Upper lobe of right lung (tissue), 1 donor: ENCODE data around the gene OMP. TPM values are rescaled to one million over a fixed set of nuclear protein-coding genes. Genes with fewer than 3 reads are reported as not detected.

Experiments
- ATAC-seq: fragments of 200-7000 bp; cut with Tn5 transposase; one replicate; pipeline ENCODE4 v1.9.1; 2020; ENCODE audit warnings: mild to moderate bottlenecking, moderate library complexity
- DNase-seq: peaks from one replicate; pipeline ENCODE4 v3.0.0-alpha.2; 2020
- H3K27ac ChIP-seq: fragments of 200-600 bp; one replicate; pipeline ENCODE4 v1.8.0; 2022
- H3K27me3 ChIP-seq: fragments of 200-600 bp; one replicate; pipeline ENCODE4 v1.8.0; 2022; ENCODE audit warnings: mild to moderate bottlenecking
- H3K36me3 ChIP-seq: fragments of 200-600 bp; one replicate; pipeline ENCODE4 v1.8.0; 2022
- H3K4me1 ChIP-seq: fragments of 200-600 bp; one replicate; pipeline ENCODE4 v1.8.0; 2022
- H3K4me3 ChIP-seq: fragments of 200-600 bp; one replicate; pipeline ENCODE4 v1.8.0; 2022; ENCODE audit warnings: mild to moderate bottlenecking
- H3K9me3 ChIP-seq: fragments of 200-600 bp; one replicate; pipeline ENCODE4 v1.8.0; 2022
- intact Hi-C: fragments of 100-400 bp; cut with DNase I; formaldehyde crosslinking; loops from one replicate; pipeline ENCODE4 v1.11.0; 2022
- total RNA-seq: library from RNA; stranded (reverse); fragmentation: NEBNext Ultra II Directional; extraction: Animal tissue kit (Norgen Biotek cat#: 25700); gene quantifications from one replicate; pipeline ENCODE4 v1.2.1, GENCODE V29; 2021
- TF ChIP-seq, protein P1 (sequence below): fragments of 200-600 bp; IDR thresholded peaks from one replicate; pipeline ENCODE4 v1.8.0; 2022; ENCODE audit warnings: antibody characterized with exemption
- donor health status: DM: no; HTN: yes; CAD: no; lungs with severe emphysema.

OMP gene
- total RNA-seq, 1 donor from 2014 or later: not detected

- Histone ChIP-seq H3K9me3 (no peaks in the 10 kb centered on the region), H3K27me3 (no peaks in the 10 kb centered on the region), H3K4me3 (no peak overlapping the region), H3K27ac (no peak overlapping the region), H3K4me1 (no peaks in the 10 kb centered on the region), H3K36me3 (no peaks in the 10 kb centered on the region)
- ATAC-seq: no peak
- TF ChIP-seq, protein P1, sequence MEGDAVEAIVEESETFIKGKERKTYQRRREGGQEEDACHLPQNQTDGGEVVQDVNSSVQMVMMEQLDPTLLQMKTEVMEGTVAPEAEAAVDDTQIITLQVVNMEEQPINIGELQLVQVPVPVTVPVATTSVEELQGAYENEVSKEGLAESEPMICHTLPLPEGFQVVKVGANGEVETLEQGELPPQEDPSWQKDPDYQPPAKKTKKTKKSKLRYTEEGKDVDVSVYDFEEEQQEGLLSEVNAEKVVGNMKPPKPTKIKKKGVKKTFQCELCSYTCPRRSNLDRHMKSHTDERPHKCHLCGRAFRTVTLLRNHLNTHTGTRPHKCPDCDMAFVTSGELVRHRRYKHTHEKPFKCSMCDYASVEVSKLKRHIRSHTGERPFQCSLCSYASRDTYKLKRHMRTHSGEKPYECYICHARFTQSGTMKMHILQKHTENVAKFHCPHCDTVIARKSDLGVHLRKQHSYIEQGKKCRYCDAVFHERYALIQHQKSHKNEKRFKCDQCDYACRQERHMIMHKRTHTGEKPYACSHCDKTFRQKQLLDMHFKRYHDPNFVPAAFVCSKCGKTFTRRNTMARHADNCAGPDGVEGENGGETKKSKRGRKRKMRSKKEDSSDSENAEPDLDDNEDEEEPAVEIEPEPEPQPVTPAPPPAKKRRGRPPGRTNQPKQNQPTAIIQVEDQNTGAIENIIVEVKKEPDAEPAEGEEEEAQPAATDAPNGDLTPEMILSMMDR: no peak
- DNase-seq: no peak
- intact Hi-C loops: no loop called here
Measured at GRCh38 chr11:77111277-77111676, 8.6 kb downstream of the OMP start.

GRCh38 chr11:77111946-77112345 is 9.3 kb downstream of the OMP start:
- Histone ChIP-seq H3K9me3 (no peaks in the 10 kb centered on the region), H3K27me3 (no peaks in the 10 kb centered on the region), H3K27ac (no peak overlapping the region), H3K4me3 (no peak overlapping the region), H3K36me3 (no peaks in the 10 kb centered on the region), H3K4me1 (no peaks in the 10 kb centered on the region)
- DNase-seq (no peak), ATAC-seq (no peak)
- intact Hi-C loops: no loop called here
- TF ChIP-seq, protein P1: no peak

- intact Hi-C loops: no loop called here
- no peak overlapping the region for H3K27ac ChIP-seq
- TF ChIP-seq, protein P1: no peak
- no peaks in the 10 kb centered on the region for H3K9me3 ChIP-seq
- H3K4me3 ChIP-seq: no peak overlapping the region
- H3K36me3 ChIP-seq: no peaks in the 10 kb centered on the region
- no peaks in the 10 kb centered on the region for H3K4me1 ChIP-seq
- no peak for DNase-seq
- no peak for ATAC-seq
- H3K27me3 ChIP-seq: no peaks in the 10 kb centered on the region
Measured at GRCh38 chr11:77112641-77113381, 10.2 kb downstream of the OMP start.

GRCh38 chr11:77113382-77114088 is 10.9 kb downstream of the OMP start:
- Histone ChIP-seq H3K4me3 (no peak overlapping the region), H3K9me3 (no peaks in the 10 kb centered on the region), H3K27me3 (no peaks in the 10 kb centered on the region), H3K27ac (no peak overlapping the region), H3K4me1 (no peaks in the 10 kb centered on the region), H3K36me3 (no peaks in the 10 kb centered on the region)
- intact Hi-C loops: no loop called here
- TF ChIP-seq, protein P1: peak; percentile 49
- no peak for ATAC-seq
- no peak for DNase-seq

DNA sequence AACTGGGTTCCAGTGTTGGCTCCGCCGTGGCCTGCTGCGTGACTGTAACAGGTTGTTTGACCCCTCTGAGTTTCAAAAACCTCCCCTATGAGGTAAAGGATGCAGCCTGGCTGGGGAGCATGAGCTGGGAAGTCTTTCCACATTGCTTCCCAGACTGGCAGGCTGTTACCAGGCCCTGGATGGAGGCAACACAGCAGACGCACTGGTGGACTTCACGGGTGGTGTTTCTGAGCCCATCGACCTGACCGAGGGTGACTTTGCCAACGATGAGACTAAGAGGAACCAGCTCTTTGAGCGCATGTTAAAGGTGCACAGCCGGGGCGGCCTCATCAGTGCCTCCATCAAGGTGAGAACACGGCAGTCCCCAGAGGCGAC is 11.4 kb downstream of the OMP start:
- Histone ChIP-seq H3K4me3 (no peak overlapping the region), H3K36me3 (no peaks in the 10 kb centered on the region), H3K4me1 (no peaks in the 10 kb centered on the region), H3K27ac (no peak overlapping the region), H3K9me3 (no peaks in the 10 kb centered on the region), H3K27me3 (no peaks in the 10 kb centered on the region)
- ATAC-seq: no peak
- intact Hi-C loops: no loop called here
- DNase-seq: no peak
- TF ChIP-seq, protein P1: no peak
